SU-DHL-6 (cell line): Measurements from ENCODE around the gene RASSF4.

Source experiments
- H2AFZ ChIP-seq: fragments of 200-600 bp; sonication (generic); 2 replicates; pipeline ENCODE4 v1.6.1; 2014; ENCODE audit warnings: low read depth, mild to moderate bottlenecking, moderate library complexity, mixed read lengths, antibody characterized with exemption, low read length; ENCODE audit not compliant: severe bottlenecking
- H3F3A ChIP-seq: fragments of 200-600 bp; shearing (Covaris generic); 2 replicates; pipeline ENCODE4 v1.6.0; 2016; ENCODE audit warnings: antibody characterized with exemption, mild to moderate bottlenecking; ENCODE audit not compliant: insufficient read depth
- H3K27ac ChIP-seq: fragments of 200-600 bp; sonication (generic); 2 replicates; pipeline ENCODE4 v1.5.1; 2016; ENCODE audit warnings: low read depth, mild to moderate bottlenecking, low read length, moderate library complexity, mixed read lengths
- H3K27me3 ChIP-seq: fragments of 200-600 bp; sonication (generic), shearing (Covaris generic); 2 replicates; pipeline ENCODE4 v1.6.0; 2014; ENCODE audit warnings: mild to moderate bottlenecking, low read length
- H3K36me3 ChIP-seq: fragments of 200-600 bp; sonication (generic); 2 replicates; pipeline ENCODE4 v1.6.1; 2014; ENCODE audit warnings: mild to moderate bottlenecking, low read length, mixed read lengths
- H3K4me2 ChIP-seq: fragments of 300-600, 200-600 bp; shearing (Covaris generic), sonication (generic); 2 replicates; pipeline ENCODE4 v1.6.0; 2014; ENCODE audit warnings: low read length, low read depth, mild to moderate bottlenecking; ENCODE audit not compliant: poor library complexity, severe bottlenecking
- H3K4me3 ChIP-seq: fragments of 200-600 bp; sonication (generic); 2 replicates; pipeline ENCODE4 v1.5.1; 2014; ENCODE audit warnings: antibody characterized with exemption, low read length, mild to moderate bottlenecking, mixed read lengths; ENCODE audit not compliant: insufficient read depth, poor library complexity, severe bottlenecking
- H3K79me2 ChIP-seq: fragments of 200-600 bp; sonication (generic); 2 replicates; pipeline ENCODE4 v1.6.1; 2014; ENCODE audit warnings: mild to moderate bottlenecking, low read length, moderate library complexity; ENCODE audit not compliant: insufficient read depth
- H3K9ac ChIP-seq: fragments of 200-600 bp; sonication (generic); 2 replicates; pipeline ENCODE4 v1.7.0; 2014; ENCODE audit warnings: mild to moderate bottlenecking, low read length
- H3K9me2 ChIP-seq: fragments of 200-600 bp; sonication (generic); replicated peaks from 2 replicates; pipeline ENCODE4 v1.6.1; 2014; ENCODE audit warnings: low read length; ENCODE audit not compliant: insufficient read depth
- H3K9me3 ChIP-seq: fragments of 200-600 bp; sonication (generic); 2 replicates; pipeline ENCODE4 v1.6.1; 2014; ENCODE audit warnings: low read length, mixed read lengths; ENCODE audit not compliant: insufficient read depth
- H4K20me1 ChIP-seq: fragments of 200-600 bp; sonication (generic); 2 replicates; pipeline ENCODE4 v1.6.1; 2014; ENCODE audit warnings: low read depth, mild to moderate bottlenecking, antibody characterized with exemption, low read length, moderate library complexity, mixed read lengths
- CTCF ChIP-seq: fragments of 200-600 bp; sonication (generic); IDR thresholded peaks from one replicate; pipeline ENCODE4 v1.5.1; 2017; ENCODE audit warnings: antibody characterized with exemption, mild to moderate bottlenecking, low read length, moderate library complexity; ENCODE audit not compliant: insufficient read depth, poor library complexity, severe bottlenecking
- EZH2phosphoT487 ChIP-seq: fragments of 200-600 bp; sonication (generic), shearing (Covaris generic); conservative IDR thresholded peaks from 2 replicates; pipeline ENCODE4 v1.6.1; 2018; ENCODE audit warnings: mild to moderate bottlenecking, antibody characterized with exemption, low read length, moderate library complexity, mixed read lengths

Gene RASSF4

DNA sequence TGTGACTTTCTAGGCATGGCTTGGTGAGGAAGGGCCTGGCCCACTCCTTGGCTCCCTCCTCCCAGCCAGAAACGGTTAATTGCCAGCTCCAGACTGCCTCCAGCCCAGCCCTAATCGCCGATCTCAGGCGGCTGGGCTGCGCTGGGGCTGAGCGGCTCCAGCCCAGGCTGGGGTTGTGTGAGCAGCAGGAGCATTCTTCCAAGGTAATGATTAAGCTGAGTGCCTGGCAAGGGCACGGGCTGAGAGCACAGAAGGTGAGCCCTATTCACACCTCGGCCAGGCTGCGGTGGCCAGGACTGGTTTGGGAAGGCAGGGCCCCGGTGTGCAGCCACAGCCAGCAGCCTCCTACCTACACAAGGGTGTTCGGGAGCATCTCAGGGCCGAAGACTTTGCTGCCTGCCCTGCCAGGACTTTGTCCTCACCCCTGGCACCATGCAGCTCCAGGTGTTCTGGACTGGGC is 48.5 kb upstream of the RASSF4 start, which contains the start of gene TMEM72:
Gene TMEM72 (plus strand): TSS at position 257 of the 460 bp plus-strand sequence. CDS start 176 bp downstream, at position 433.
- H4K20me1 ChIP-seq: no peaks in the 10 kb centered on the region
- H3F3A ChIP-seq: no peaks in the 10 kb centered on the region
- no peaks in the 10 kb centered on the region for H3K36me3 ChIP-seq
- H2AFZ ChIP-seq: no peak within 1 kb of the TSS
- no peak within 1 kb of the TSS for H3K4me3 ChIP-seq
- H3K9me3 ChIP-seq: no peaks in the 10 kb centered on the region
- H3K9me2 ChIP-seq: no peaks in the 10 kb centered on the region
- H3K4me2 ChIP-seq: no peak within 1 kb of the TSS
- H3K79me2 ChIP-seq: no peaks in the 10 kb centered on the region
- no peak for TF ChIP-seq CTCF
- H3K27ac ChIP-seq: no peak within 1 kb of the TSS
- H3K27me3 ChIP-seq: no peaks in the 10 kb centered on the region
- H3K9ac ChIP-seq: no peak within 1 kb of the TSS

- Histone ChIP-seq H4K20me1 (no peaks in the 10 kb centered on the region), H3K9ac (no peak overlapping the region), H3K79me2 (no peaks in the 10 kb centered on the region), H3K4me2 (no peak overlapping the region), H3K36me3 (no peaks in the 10 kb centered on the region), H3F3A (no peaks in the 10 kb centered on the region), H3K4me3 (no peak overlapping the region), H3K27me3 (no peaks in the 10 kb centered on the region), H2AFZ (no peak overlapping the region), H3K9me2 (no peaks in the 10 kb centered on the region), H3K9me3 (no peaks in the 10 kb centered on the region), H3K27ac (no peak overlapping the region)
- TF ChIP-seq CTCF: no peak
- TF ChIP-seq EZH2phosphoT487: no peak
These were observed 47.7 kb upstream of the RASSF4 start for GRCh38 chr10:44911951-44912350.

DNA sequence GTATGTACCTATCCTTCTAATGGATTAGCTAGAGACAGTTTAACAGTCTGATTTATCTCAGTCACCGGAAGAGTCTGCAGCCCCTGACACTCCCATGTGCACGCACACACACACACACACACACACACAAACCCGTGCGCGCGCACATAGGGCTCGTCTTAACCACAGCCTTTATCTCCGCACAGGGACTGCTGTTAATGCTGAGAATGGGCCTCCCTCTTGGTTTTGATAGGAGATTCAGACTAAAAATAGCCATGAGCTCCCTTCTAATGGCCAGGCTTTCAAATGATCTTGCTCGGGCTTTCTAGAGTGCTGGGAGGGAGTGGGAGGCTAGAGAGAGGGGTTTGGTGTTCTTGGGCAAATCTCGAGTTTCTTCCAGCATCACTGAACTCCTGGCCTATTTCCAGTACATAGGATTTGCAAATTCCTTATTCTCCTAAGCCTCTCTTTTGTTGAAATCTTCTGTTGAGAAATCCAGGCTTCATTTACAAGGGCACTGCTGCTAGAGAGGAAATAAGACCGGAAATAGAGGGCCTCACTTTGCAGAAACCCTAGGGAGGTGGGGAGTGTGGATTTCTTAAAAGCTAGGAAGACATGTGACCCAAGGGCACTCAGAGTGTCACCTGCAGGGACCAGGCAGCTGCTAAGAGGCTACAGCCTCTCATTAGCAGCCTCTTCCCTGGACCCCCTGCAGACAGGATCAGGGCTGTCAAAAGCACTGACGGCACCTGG is 46.1 kb upstream of the RASSF4 start:
- Histone ChIP-seq H3K4me2 (no peak overlapping the region), H3F3A (no peaks in the 10 kb centered on the region), H3K9ac (no peak overlapping the region), H3K4me3 (no peak overlapping the region), H2AFZ (no peak overlapping the region), H3K79me2 (no peaks in the 10 kb centered on the region), H4K20me1 (no peaks in the 10 kb centered on the region), H3K27ac (no peak overlapping the region), H3K9me3 (no peaks in the 10 kb centered on the region), H3K36me3 (no peaks in the 10 kb centered on the region), H3K9me2 (no peaks in the 10 kb centered on the region), H3K27me3 (no peaks in the 10 kb centered on the region)
- TF ChIP-seq CTCF: no peak
- TF ChIP-seq EZH2phosphoT487: no peak
